ENCODE results near the gene NBPF1. TPM values are rescaled to one million over a fixed set of nuclear protein-coding genes. Genes with fewer than 3 reads are reported as not detected.

NBPF1 gene
- total and polyA plus RNA-seq, 9 of the 15 experiments (the other 6 are each of a cell fraction or from before 2014, with no cell fraction given): 5.2 to 42.6 (median 24.1) TPM

DNA sequence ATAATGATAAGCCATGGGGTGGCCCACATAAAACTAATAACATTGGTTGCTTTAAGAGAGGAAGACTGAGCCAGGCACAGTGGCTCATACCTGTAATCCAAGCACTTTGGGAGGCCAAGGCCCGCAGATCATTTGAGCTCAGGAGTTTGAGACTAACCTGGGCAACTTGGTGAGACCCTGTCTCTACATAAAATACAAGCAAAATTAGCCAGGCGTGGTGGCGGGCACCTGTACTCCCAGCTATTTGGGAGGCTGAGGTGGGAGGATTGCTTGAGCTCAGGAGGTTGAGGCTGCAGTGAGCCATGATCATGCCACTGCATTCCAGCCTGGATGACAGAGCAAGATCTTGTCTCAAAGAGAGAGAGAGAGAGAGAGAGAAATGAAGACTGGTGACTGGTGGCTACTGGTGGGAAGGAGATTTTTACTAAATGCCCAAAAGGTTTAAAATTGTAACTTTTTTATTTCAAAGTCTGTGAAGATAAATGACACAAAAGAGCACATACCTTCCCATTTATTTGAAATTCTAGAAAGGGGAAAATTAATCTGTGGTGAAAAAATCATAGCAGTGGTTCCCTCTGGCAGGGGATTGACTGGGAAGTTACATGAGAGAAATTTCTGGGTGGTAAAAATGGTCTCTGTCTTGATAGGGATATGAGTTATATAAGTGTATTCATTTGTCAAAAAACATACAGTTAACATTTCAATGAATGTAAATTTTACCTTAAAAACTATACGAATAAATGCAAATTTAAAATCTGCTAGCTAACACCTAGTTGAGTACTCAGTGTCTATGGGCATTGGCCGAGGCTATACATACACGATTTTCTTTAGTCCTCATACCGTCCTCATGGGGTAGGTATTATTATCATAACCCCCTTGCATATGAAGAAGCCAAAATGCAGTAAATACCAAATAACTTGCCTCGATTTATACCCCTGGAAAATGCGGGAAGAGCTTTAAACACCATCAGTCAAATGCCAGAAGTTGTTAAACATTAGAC is 2.2 kb upstream of the NBPF1 start (continued):
- TF ChIP-seq, protein P1, sequence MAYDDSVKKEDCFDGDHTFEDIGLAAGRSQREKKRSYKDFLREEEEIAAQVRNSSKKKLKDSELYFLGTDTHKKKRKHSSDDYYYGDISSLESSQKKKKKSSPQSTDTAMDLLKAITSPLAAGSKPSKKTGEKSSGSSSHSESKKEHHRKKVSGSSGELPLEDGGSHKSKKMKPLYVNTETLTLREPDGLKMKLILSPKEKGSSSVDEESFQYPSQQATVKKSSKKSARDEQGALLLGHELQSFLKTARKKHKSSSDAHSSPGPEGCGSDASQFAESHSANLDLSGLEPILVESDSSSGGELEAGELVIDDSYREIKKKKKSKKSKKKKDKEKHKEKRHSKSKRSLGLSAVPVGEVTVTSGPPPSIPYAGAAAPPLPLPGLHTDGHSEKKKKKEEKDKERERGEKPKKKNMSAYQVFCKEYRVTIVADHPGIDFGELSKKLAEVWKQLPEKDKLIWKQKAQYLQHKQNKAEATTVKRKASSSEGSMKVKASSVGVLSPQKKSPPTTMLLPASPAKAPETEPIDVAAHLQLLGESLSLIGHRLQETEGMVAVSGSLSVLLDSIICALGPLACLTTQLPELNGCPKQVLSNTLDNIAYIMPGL (CRISPR knock-in tag; IDR thresholded peaks at IDR 0.05): peak; percentile 82
- TF ChIP-seq ETV1 (tag; conservative IDR thresholded peaks at IDR 0.05; ENCODE audit: low read depth) (peak; percentile 46), SMAD3 (CRISPR knock-in tag; conservative IDR thresholded peaks at IDR 0.05) (peak; percentile 87), ZNF668 (CRISPR knock-in tag; IDR thresholded peaks at IDR 0.05) (peak; percentile 58; the same call in 1 of the 2 replicates), MAFG (tag; conservative IDR thresholded peaks at IDR 0.05) (peak; percentile 99), ELF1 (tag; IDR thresholded peaks at IDR 0.05) (no peak), ZNF77 (CRISPR knock-in tag; IDR thresholded peaks at IDR 0.05) (no peak; the same call in 1 of the 2 replicates), HDAC3 (IDR thresholded peaks at IDR 0.05; ENCODE audit: borderline replicate concordance, partially characterized antibody) (no peak), NR4A1 (CRISPR knock-in tag; IDR thresholded peaks at IDR 0.05) (peak; percentile 98), NR4A1 (tag; IDR thresholded peaks at IDR 0.05) (peak; percentile 89; the same call in 1 of the 2 replicates), CBX8 (IDR thresholded peaks at IDR 0.05; ENCODE audit: borderline replicate concordance, extremely low read depth, low read depth, low read length, poor library complexity, severe bottlenecking) (no peak), SAFB2 (IDR thresholded peaks at IDR 0.05; ENCODE audit: borderline replicate concordance, low read depth, low read length, severe bottlenecking) (no peak), ARID2 (IDR thresholded peaks at IDR 0.05) (no peak), ATF1 (CRISPR knock-in tag; IDR thresholded peaks at IDR 0.05) (no peak), ATF1 (tag; IDR thresholded peaks at IDR 0.05) (peak; percentile 86), CREB1 (IDR thresholded peaks at IDR 0.05) (no peak), CREB1 (CRISPR knock-in tag; IDR thresholded peaks at IDR 0.05) (no peak), EP300 (IDR thresholded peaks at IDR 0.05; ENCODE audit: low read length) (peak; percentile 76), ZNF174 (CRISPR knock-in tag; IDR thresholded peaks at IDR 0.05) (peak; percentile 51), KDM2B (CRISPR knock-in tag; IDR thresholded peaks at IDR 0.05) (peak; percentile 44; the same call in 1 of the 2 replicates), ZNF212 (CRISPR knock-in tag; IDR thresholded peaks at IDR 0.05) (peak; percentile 94), ZNF76 (CRISPR knock-in tag; IDR thresholded peaks at IDR 0.05; ENCODE audit: borderline replicate concordance) (peak; percentile 89), TEAD1 (CRISPR knock-in tag; IDR thresholded peaks at IDR 0.05) (peak in 1 of 2 experiments; percentile 94; a peak in 2 of 4 replicates), PYGO2 (tag; IDR thresholded peaks at IDR 0.05) (peak; percentile 83; the same call in 1 of the 2 replicates), MAFK (IDR thresholded peaks at IDR 0.05; ENCODE audit: low read length) (peak; percentile 79), PURB (CRISPR knock-in tag; IDR thresholded peaks at IDR 0.05; ENCODE audit: low read depth) (no peak), PTTG1 (tag; IDR thresholded peaks at IDR 0.05; ENCODE audit: low read depth) (peak; percentile 81)
